GM21390 (cell line): ENCODE results near the gene OVCH1.

Experiments used
- ATAC-seq: cut with Tn5 transposase; IDR thresholded peaks from one replicate; pipeline ENCODE4 v1.9.1; 2021; ENCODE audit not compliant: unreplicated experiment

OVCH1 gene, protein sequence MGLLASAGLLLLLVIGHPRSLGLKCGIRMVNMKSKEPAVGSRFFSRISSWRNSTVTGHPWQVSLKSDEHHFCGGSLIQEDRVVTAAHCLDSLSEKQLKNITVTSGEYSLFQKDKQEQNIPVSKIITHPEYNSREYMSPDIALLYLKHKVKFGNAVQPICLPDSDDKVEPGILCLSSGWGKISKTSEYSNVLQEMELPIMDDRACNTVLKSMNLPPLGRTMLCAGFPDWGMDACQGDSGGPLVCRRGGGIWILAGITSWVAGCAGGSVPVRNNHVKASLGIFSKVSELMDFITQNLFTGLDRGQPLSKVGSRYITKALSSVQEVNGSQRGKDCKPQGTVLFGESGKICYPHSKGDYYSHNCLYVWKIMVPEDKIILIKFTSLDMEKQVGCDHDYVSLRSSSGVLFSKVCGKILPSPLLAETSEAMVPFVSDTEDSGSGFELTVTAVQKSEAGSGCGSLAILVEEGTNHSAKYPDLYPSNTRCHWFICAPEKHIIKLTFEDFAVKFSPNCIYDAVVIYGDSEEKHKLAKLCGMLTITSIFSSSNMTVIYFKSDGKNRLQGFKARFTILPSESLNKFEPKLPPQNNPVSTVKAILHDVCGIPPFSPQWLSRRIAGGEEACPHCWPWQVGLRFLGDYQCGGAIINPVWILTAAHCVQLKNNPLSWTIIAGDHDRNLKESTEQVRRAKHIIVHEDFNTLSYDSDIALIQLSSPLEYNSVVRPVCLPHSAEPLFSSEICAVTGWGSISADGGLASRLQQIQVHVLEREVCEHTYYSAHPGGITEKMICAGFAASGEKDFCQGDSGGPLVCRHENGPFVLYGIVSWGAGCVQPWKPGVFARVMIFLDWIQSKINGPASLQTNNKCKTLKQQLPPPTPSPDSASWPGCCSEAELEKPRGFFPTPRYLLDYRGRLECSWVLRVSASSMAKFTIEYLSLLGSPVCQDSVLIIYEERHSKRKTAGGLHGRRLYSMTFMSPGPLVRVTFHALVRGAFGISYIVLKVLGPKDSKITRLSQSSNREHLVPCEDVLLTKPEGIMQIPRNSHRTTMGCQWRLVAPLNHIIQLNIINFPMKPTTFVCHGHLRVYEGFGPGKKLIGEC

GRCh38 chr12:29497588-29497987 lies at the start of gene OVCH1:
OVCH1 (minus strand) TSS chr12:29497686; CDS start chr12:29497686, 0 bp downstream.
- no peak for ATAC-seq

DNA sequence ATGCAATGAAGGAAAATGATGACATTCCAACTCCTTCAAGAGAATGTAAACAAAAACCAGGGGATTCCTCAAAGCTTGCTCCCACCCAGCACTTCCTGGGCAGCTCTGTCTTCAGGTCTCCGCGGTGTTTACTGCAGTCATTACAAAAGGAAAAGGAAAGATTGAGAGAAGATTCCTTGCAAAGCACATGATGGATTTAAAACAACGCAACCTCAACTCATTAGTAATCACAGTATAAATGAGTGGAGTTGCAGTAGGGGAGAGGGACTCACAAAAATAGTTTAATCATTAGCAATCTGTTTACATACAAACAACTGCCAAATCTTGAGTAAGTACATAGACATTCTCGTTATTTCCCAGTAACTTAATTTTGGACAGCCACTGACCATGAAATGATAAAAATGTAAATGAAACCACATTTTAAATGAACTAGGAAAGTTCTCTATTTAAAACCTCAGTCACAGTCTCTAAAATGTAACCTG lies 49.7 kb upstream of the OVCH1 start:
- ATAC-seq = no peak

- ATAC-seq = no peak
Observed at GRCh38 chr12:29546000-29546399, 48.5 kb upstream of the OVCH1 start.

DNA sequence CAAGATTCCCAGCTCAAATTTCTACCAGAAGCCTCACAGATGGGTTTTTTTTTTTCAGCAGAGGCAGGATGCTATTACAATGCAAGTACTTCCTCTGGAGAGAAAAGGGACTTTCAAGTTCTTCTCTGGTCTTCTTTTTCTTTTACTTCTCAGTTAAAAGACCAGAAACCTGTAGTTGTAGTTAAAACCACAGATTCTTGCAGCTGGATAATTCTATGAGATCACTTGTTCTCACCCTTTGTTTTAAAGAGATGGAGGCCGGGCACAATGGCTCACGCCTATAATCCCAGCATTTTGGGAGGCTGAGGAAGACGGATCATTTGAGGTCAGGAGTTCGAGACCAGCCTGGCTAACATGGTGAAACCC lies 47.6 kb upstream of the OVCH1 start:
- peak; percentile 89 for ATAC-seq

GRCh38 chr12:29544428-29545101 lies 47.1 kb upstream of the OVCH1 start:
- ATAC-seq = peak; percentile 21

DNA sequence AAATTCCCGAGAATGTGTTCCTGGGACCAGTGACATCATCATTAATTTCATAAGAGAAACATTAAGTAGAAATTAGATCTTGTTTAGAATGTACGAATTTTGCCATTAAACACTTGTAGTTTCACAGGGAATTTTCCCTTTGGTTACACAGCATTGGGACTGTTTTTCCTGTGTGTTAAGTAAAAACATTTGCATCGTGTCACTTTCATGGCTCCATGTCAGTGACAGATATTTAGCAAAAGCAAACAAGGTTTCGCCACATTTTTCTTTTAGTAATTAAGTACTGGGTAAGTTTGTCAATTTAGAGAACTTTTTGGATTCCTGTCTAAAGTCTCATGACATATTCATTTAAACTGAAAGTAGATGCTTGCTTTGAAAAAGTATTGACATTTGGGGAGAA lies 45.5 kb upstream of the OVCH1 start:
- ATAC-seq = no peak

DNA sequence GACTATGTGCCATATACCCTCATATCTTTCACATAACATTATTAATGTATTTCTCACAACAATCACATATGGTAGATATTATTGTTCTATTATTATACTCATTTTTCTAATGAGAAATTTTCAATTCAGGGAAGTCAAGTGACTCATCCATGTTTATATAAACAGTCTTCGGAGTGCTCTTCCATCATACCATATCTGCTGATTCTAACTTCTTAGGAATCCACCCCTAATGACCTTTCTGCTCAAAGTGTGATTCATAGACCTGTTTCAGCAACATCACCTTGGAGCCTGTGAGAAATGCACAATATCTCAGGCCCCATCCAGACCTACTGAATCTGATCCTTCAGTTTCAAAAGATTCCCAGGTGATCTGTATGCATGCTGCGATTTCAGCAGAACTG lies 39.8 kb upstream of the OVCH1 start:
- no peak for ATAC-seq

GRCh38 chr12:29534935-29535334 lies 37.4 kb upstream of the OVCH1 start:
- ATAC-seq = no peak

GRCh38 chr12:29533815-29534489 lies 36.5 kb upstream of the OVCH1 start:
- ATAC-seq = no peak

DNA sequence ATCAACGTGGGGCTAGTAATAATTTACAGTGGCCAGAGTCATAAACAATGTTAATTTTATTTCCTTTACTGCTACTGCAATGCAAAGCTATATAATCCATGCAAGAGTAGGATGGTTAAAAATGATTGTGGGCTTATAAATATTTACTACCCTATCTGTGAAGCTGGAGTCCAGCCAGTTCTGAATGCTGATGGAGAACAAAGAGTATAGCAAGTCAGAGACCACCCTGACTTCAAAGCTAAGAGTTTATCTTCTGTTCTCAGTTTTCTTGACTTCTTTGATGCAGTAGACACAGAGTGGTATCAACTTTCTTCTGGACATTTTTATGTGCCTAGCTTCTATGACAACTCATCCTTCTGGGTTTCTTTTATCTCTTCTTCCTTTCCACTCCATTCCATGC lies 34.0 kb upstream of the OVCH1 start:
- no peak for ATAC-seq

GRCh38 chr12:29530436-29530835 lies 33.0 kb upstream of the OVCH1 start:
- ATAC-seq = no peak

DNA sequence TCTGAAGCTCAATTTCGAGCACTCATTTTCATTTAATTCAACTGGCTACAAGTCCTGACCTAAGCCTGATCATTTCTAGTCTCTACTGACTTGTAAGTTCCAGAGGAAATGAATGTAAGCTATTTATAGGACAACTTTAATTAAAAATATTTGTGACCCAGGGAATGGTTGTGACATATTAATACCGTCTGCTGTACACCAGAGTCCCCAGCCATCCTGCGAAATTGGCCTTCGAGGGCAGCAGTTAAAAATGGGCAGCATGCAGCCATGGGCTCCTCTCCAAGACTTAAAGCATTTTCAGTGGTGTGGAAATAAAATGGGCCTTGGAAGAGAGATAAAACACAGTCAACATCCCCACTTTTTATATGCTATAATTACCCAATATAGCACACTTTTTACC lies 30.7 kb upstream of the OVCH1 start:
- no peak for ATAC-seq

GRCh38 chr12:29521951-29522350 lies 24.5 kb upstream of the OVCH1 start:
- ATAC-seq = no peak

GRCh38 chr12:29519585-29520182 lies 22.2 kb upstream of the OVCH1 start:
- ATAC-seq = peak; percentile 54

- ATAC-seq = no peak
Observed at GRCh38 chr12:29518407-29518806, 20.9 kb upstream of the OVCH1 start.

DNA sequence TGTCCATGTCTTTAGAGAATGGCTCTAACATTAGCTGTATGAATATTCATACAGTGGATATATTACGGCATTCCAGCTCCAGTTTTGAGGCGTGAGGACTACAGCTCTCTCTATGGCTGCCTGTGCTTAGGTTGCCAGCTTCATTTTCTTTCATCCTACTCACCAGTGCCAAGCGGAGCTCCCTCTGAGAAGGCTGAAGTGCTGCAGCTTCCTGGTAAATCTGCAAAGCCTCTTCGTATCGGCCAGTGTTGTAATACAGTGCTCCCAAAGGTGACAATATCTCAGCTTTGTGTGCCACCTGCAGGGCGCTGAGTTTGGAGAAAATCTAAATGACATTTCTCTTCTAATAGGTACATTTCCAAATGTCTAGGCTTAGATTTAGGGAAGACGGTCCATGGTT lies 19.8 kb upstream of the OVCH1 start:
- ATAC-seq = no peak

DNA sequence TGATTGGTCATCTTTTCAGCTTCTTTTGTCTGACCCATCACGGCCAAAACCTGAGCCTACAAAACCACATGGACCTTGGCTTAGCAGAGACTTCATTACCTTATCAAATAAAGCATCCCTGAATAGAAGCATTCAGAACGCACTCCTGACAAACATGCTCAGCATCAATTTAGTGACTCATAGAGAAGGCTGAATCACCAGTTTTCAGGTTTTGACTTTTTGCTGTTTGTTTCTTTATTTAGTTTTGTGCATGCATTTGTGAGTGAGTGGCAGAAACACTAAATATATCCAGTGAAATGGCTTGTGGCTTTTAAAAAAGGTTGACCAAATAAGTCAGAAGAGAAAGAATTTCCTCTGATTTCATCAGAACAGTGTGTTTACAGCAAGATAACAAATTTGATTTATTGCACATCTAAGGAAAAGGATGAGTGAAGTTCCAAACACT lies 19.0 kb upstream of the OVCH1 start:
- no peak for ATAC-seq

- ATAC-seq = no peak
Observed at GRCh38 chr12:29510591-29511185, 13.2 kb upstream of the OVCH1 start.

DNA sequence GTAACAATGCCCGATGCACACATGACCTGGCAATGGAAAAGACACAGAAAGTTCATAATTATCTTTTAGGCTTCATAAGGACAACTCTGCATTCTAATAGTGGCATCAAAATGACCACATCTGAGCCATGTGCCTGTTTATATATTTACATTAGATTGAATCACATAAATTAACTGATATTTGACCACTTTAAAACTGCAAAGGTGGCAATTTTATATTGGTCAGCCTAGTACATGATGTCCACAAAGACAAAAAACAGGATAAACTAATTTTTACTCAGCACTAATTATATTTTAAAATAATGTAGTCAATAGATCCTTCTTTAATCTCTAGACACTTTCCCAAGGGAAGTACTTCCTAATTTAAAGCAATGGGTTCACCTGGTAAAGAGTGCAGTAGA lies 12.0 kb upstream of the OVCH1 start:
- no peak for ATAC-seq

GRCh38 chr12:29508949-29509348 lies 11.5 kb upstream of the OVCH1 start:
- ATAC-seq = no peak
